Bronchial smooth muscle cell (primary cell): ENCODE results near the gene PERCC1. TPM values are rescaled to one million over a fixed set of nuclear protein-coding genes. Genes with fewer than 3 reads are reported as not detected.

Experiments
- total RNA-seq: library from RNA; depleted of rRNA; stranded (reverse); fragments of >200 nt; gene quantifications from 2 replicates; pipeline ENCODE4 v1.2.1, GENCODE V29; 2014

Gene PERCC1
- total RNA-seq, result not detected in 2 replicates

GRCh38 chr16:1430759-1431496, at the start of gene PERCC1:
Gene PERCC1 (plus strand): TSS chr16:1431078. CDS start chr16:1432594, 1,516 bp downstream.

GRCh38 chr16:1414532-1415260, 16.2 kb upstream of the PERCC1 start, which contains the start of gene UNKL:
Gene UNKL (minus strand): TSS chr16:1414704. CDS start chr16:1414691, 13 bp downstream.

GRCh38 chr16:1443980-1444729, 13.3 kb downstream of the PERCC1 start, which contains the start of gene CCDC154:
Gene CCDC154 (minus strand): TSS chr16:1444556. CDS start chr16:1444322, 234 bp downstream.

GRCh38 chr16:1474796-1475551, 44.1 kb downstream of the PERCC1 start, which contains the start of gene CLCN7:
Gene CLCN7 (minus strand): TSS chr16:1475028. CDS start chr16:1474974, 54 bp downstream.

Other genes starting within 250 kb of the PERCC1 start
- gene TPSG1, start 205.8 kb upstream of the PERCC1 start, total RNA-seq, result not detected in 2 replicates
- not detected in 2 replicates for gene TPSB2, start 200.9 kb upstream of the PERCC1 start, total RNA-seq
- gene TPSAB1, start 190.4 kb upstream of the PERCC1 start, total RNA-seq, result not detected in 2 replicates
- gene TPSD1, start 175.0 kb upstream of the PERCC1 start, total RNA-seq, result not detected in 2 replicates
- 35.6 and 35.7 TPM in 2 replicates for gene UBE2I, start 121.4 kb upstream of the PERCC1 start, total RNA-seq
- gene BAIAP3, start 97.4 kb upstream of the PERCC1 start, total RNA-seq, result 0.32 and 0.34 TPM in 2 replicates
- 48.5 and 67.5 TPM in 2 replicates for gene TSR3, start 79.2 kb upstream of the PERCC1 start, total RNA-seq
- 45.9 and 58.0 TPM in 2 replicates for gene GNPTG, start 79.1 kb upstream of the PERCC1 start, total RNA-seq
- gene UNKL, start 16.4 kb upstream of the PERCC1 start, total RNA-seq, result 5.2 and 7.2 TPM in 2 replicates
- 12.6 and 18.4 TPM in 2 replicates for gene UQCC4, start 10.3 kb upstream of the PERCC1 start, total RNA-seq
- gene CCDC154, start 13.5 kb downstream of the PERCC1 start, total RNA-seq, result 0.32 and 0.43 TPM in 2 replicates
- 58.9 and 65.9 TPM in 2 replicates for gene CLCN7, start 44.0 kb downstream of the PERCC1 start, total RNA-seq
- not detected in 2 replicates for gene PTX4, start 57.9 kb downstream of the PERCC1 start, total RNA-seq
- gene TELO2, start 62.3 kb downstream of the PERCC1 start, total RNA-seq, result 9.5 and 9.7 TPM in 2 replicates
- 4.6 and 12.3 TPM in 2 replicates for gene TMEM204, start 102.6 kb downstream of the PERCC1 start, total RNA-seq
- 40.7 and 63.3 TPM in 2 replicates for gene IFT140, start 181.0 kb downstream of the PERCC1 start, total RNA-seq
- 4.3 and 6.4 TPM in 2 replicates for gene CRAMP1, start 181.3 kb downstream of the PERCC1 start, total RNA-seq
- 7.3 and 12.8 TPM in 2 replicates for gene JPT2, start 247.2 kb downstream of the PERCC1 start, total RNA-seq